GM12892 (cell line): ENCODE data around the gene LHFPL3.

Experiments used
- POLR2A ChIP-seq: IDR thresholded peaks from 2 replicates; pipeline ENCODE4 v1.6.1; 2011; ENCODE audit warnings: low read depth, low read length, control low read depth
- POLR2AphosphoS5 ChIP-seq: IDR thresholded peaks from 2 replicates; pipeline ENCODE4 v1.6.1; 2011; ENCODE audit warnings: low read depth, low read length, control low read depth

- TF ChIP-seq POLR2AphosphoS5 (no peak), POLR2A (no peak)
These were observed 28.6 kb upstream of the LHFPL3 start for GRCh38 chr7:104299777-104300176.
